ENCODE results near the gene TBC1D19. TPM values are rescaled to one million over a fixed set of nuclear protein-coding genes. Genes with fewer than 3 reads are reported as not detected.

TBC1D19 gene
- polyA plus RNA-seq, 1 experiment = 37.0 TPM

GRCh38 chr4:26804451-26804850, 220.6 kb downstream of the TBC1D19 start:
- Histone ChIP-seq H3K27me3 (ENCODE audit: control insufficient read depth, insufficient read depth, low read length) (no peaks in the 10 kb centered on the region), H3K4me3 (ENCODE audit: low read depth, low read length) (no peak overlapping the region), H3K9me3 (ENCODE audit: control insufficient read depth, insufficient read depth, low read length) (no peaks in the 10 kb centered on the region), H3K27ac (ENCODE audit: low read depth, low read length) (no peak overlapping the region)
- ChIA-PET POLR2A (no interaction called here), CTCF (no interaction called here)
- no peak for DNase-seq (ENCODE audit: low read depth, low spot score)
- no peak for TF ChIP-seq CTCF (IDR thresholded peaks at IDR 0.05; ENCODE audit: low read depth, low read length)

GRCh38 chr4:26804925-26805324, 221.0 kb downstream of the TBC1D19 start:
- no peak for DNase-seq (ENCODE audit: low read depth, low spot score)
- Histone ChIP-seq H3K4me3 (ENCODE audit: low read depth, low read length) (no peak overlapping the region), H3K27ac (ENCODE audit: low read depth, low read length) (no peak overlapping the region), H3K27me3 (ENCODE audit: control insufficient read depth, insufficient read depth, low read length) (no peaks in the 10 kb centered on the region), H3K9me3 (ENCODE audit: control insufficient read depth, insufficient read depth, low read length) (no peaks in the 10 kb centered on the region)
- POLR2A ChIA-PET = no interaction called here
- CTCF ChIA-PET = no interaction called here
- no peak for TF ChIP-seq CTCF (IDR thresholded peaks at IDR 0.05; ENCODE audit: low read depth, low read length)

Small RNAs within 50 kb of the gene (small RNA-seq; reads per million reads assigned to genes)
- not detected for gene RF00284 (ENCODE audit: insufficient read length, low read depth)

Other genes starting within 250 kb of the TBC1D19 start
- gene CCKAR, start 93.6 kb upstream of the TBC1D19 start, polyA plus RNA-seq (2011; rRNA removed) = 0.10 and 0.27 TPM in 2 replicates